Stimulated activated CD4-positive, alpha-beta T cell treated with anti-CD3 and anti-CD28 coated beads, Interleukin-1b, Interleukin-23, amount 100 ng/mL, for 4 hours (primary cell): ENCODE results near the gene CBLL2.
"Not testable (repeated sequence)": the region's sequence is repeated elsewhere in the genome, so short reads cannot be mapped to it uniquely, and the experiment has no call there.

Source experiments
- DNase-seq, 2 donors: peaks; one replicate each; pipeline ENCODE4 v3.0.0-alpha.2; 2020; ENCODE audit warnings: low read depth in 2 of 2

CBLL2 gene

GRCh38 chrX:22272613-22273012, at the start of gene CBLL2:
TSS of gene CBLL2 (plus strand) at chrX:22272913. CDS start at chrX:22272992, 79 bp downstream.
- no peak for DNase-seq

- DNase-seq: no peak
Measured at GRCh38 chrX:22234380-22234779, 38.3 kb upstream of the CBLL2 start.

GRCh38 chrX:22237479-22237878, 35.2 kb upstream of the CBLL2 start:
- no peak for DNase-seq

GRCh38 chrX:22246620-22247019, 26.1 kb upstream of the CBLL2 start:
- no peak for DNase-seq

- DNase-seq: no peak
Measured at GRCh38 chrX:22247169-22247568, 25.5 kb upstream of the CBLL2 start.

- no peak for DNase-seq
Measured at GRCh38 chrX:22248401-22248800, 24.3 kb upstream of the CBLL2 start.

- no peak for DNase-seq
Measured at GRCh38 chrX:22249371-22249770, 23.3 kb upstream of the CBLL2 start.

- DNase-seq: no peak
Measured at GRCh38 chrX:22268706-22269105, 4.0 kb upstream of the CBLL2 start.

- no peak for DNase-seq
Measured at GRCh38 chrX:22273714-22274317, 1.1 kb downstream of the CBLL2 start.

GRCh38 chrX:22276781-22277180, 4.1 kb downstream of the CBLL2 start:
- no peak for DNase-seq

- no peak for DNase-seq
Measured at GRCh38 chrX:22278375-22278774, 5.7 kb downstream of the CBLL2 start.

GRCh38 chrX:22289209-22289608, 16.5 kb downstream of the CBLL2 start:
- not testable (repeated sequence) for DNase-seq

GRCh38 chrX:22296871-22297270, 24.2 kb downstream of the CBLL2 start:
- DNase-seq: no peak

GRCh38 chrX:22300130-22300529, 27.4 kb downstream of the CBLL2 start:
- DNase-seq: no peak

- no peak for DNase-seq
Measured at GRCh38 chrX:22310779-22311178, 38.1 kb downstream of the CBLL2 start.

- no peak for DNase-seq
Measured at GRCh38 chrX:22313766-22314165, 41.1 kb downstream of the CBLL2 start.

GRCh38 chrX:22314211-22314610, 41.5 kb downstream of the CBLL2 start:
- no peak for DNase-seq

GRCh38 chrX:22314692-22315091, 42.0 kb downstream of the CBLL2 start:
- no peak for DNase-seq

- no peak for DNase-seq
Measured at GRCh38 chrX:22315151-22315550, 42.4 kb downstream of the CBLL2 start.

GRCh38 chrX:22320236-22320873, 47.6 kb downstream of the CBLL2 start:
- DNase-seq: no peak

GRCh38 chrX:22323541-22323940, 50.8 kb downstream of the CBLL2 start:
- no peak for DNase-seq
